NCI-H128 (cell line): ENCODE measurements around the gene POLL.
A peak's percentile ranks its signal among the peaks of the same experiment; 100 is the strongest.

Experiments
- DNase-seq: peaks from one replicate; lab custom pipeline; 2025; ENCODE audit not compliant: unreplicated experiment; lab: John Stamatoyannopoulos, UW

The POLL gene

DNA sequence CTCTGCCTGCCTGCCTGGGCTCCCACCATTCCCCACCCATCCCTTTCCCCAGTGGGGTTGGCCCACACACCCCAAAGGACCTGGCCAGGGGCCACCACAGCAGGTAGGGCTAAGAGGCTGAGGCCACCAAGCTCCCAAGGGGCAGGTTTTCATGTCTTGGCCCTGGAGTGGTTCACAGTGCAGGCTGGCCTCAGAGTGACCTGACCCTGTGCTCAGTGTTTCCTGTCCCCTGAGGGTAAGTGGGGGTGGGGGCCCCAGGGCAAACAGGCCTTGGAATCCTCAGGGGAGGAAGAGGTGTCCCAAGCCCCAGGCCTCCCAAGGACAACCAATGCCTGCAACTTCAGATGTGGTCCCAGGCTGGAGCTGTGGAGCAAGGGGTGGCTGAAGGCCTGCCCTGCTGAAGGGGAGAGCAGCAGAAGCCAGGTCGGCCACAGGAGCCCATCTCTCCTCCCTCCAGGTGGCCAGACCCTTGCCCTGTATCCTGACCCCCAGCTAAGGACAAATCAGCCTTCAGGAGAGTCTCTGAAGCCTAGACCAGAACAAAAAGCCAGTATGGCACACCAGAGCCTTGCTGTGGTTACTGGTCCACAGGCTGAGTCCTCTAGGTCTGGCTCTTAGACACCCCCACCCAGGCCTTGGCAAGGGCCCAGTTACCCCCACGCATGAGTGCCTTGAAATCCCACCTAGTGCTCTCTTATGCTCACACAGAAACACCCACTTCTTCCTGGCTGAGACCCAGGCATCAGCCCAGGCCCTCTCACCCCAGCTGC lies 27.6 kb downstream of the POLL start:
- DNase-seq, result no peak

DNA sequence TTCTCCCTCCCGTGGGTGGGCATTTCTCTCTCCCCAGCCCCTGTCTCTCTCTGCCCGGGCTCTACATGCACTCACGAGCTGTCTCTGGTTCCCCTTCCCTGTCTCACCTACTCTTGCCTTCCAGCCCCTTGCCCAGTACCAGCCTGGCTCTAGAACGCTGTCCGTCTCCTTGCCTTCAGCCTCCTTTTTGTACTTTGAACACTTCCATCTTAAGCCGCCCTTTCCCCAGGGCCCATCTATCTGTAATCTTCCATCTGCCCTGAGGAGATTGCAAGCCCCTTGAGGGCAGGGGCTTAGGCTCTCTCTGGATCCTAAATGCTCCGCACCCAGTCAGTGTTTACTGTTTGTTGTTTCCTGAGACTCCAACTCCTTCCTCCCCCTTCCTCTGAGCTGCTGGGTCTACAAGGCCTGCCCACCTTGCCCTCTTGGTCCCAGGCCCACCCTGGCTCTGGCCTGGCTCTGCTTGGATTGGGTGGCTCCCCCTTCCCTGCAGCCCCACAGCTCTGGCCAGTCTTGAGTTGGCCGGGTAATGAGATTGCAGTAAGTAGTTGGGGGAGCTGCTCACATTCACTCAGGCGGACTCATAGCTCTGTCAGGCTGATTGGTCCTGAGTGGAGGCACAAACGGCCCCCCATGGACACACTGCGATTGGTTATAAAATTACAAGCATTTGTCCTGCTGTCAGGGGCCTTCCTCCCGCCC lies 28.3 kb downstream of the POLL start:
- no peak for DNase-seq

DNA sequence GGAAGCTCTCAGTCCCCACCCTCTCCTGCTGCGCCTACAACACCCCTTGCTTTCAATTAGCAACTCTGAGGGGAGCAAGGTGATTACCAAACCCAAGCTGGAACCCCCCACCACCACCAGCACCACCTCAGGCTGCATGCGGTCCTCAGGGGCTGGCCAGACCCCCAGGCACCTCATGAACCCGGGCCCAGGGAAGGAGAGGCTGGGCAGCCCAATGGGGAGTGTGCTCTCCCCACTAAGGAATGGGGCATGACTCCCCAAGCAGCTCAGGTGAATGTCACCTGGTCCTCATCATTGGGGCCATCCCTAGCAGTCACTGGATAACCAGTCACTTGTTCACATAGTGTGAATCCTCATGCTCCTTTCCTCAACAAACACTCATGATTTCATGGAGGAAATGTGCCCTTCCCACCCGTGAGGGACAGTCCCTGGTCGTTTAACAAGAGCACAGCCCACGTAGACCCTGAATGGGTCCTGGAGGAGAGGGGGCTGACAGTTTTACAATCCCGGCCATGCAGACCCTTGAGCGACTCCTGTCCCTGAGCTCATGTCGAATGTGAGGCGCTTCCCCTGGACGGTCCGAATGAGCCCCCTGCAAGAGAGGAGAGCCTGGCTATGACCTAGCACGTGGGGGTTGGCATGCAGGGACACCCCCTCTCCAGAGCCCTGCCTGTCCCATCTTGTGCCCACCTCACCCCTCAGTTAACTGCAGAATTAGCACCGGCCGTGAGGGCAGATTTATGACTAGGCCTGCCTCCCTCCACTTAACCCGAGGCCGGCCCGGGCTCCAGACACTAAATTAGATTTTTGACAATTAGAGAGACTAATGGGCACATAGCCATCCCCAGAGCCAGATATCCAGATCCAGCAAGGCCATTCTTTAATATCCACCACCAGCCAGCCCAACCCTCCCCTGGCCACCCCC lies 29.1 kb downstream of the POLL start:
- DNase-seq, result no peak

DNA sequence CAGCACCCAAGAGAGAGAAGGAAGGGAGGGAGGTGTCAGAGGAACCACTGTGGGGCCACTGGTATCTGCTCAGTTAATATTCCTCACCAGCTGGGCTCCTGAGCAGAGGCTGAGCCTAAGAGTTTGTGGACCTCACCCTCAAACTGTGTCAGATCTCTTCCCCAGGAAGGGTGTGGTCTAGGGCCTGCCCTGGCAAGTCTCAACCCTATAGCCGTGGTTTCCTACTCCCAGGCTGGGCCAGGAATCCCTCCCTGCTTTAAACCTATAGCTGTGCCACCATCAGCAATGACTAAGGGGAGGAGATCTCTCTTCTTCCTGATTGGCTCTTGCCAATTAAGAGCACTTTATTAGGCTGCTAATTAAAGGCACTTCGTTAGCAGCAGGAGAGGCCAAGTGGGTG lies 29.9 kb downstream of the POLL start:
- no peak for DNase-seq

DNA sequence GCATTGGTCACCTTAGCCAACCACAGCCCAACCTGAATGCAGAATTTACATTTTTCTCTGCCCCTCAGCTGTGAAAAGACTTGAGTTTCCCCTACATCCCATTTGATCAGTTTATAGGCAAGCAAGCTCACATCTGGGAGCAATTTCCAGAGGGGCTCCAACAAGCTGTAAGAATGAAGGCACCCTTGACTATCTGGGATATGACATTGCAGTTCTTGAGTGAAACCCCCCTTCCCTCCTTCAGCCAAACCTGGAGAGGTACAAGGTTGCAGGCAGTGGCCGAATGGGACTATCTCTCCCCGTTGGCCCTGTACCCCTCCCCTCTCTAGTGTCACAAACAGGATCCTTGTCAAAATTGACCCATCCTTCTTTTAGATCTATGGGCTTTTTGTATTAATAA lies 30.5 kb downstream of the POLL start:
- DNase-seq, result no peak

DNA sequence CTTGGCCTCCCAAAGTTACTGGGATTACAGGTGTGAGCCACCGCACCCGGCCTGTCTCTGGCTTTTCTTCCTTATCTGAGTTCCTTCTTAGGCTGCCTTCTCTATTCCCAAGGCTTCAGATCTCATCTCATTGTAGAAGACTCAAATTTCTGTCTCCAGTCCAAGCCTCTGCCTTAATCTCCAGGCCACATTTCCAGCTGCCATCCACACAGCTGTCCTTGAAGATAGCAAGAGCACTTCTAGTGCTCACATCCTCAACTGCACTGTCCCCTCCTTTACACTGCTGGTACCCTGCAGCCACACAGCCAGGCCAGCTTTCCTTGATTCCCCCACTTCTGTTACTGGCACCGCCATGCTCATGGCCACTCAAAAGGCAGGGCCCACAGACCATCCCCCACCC lies 35.6 kb downstream of the POLL start:
- DNase-seq, result no peak

DNA sequence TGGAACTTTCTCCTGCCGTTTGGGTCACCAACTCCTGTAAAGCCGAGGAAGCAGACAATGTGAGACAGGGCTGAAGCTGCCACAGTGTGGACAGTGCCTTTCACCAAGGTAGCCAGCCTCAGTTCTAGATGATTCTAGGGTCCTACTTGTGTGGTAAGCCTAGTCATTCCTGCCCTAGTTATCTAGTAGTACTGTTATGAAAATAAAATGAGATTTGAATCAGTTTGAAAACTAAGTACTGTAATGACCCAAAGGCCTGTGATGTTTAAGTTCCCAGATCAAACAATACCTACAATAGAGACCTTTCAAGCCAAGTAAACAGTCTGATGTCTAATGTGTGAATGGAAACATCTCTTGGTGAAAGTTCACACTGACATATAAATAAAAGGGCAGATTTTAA lies 37.1 kb downstream of the POLL start:
- DNase-seq, result no peak

DNA sequence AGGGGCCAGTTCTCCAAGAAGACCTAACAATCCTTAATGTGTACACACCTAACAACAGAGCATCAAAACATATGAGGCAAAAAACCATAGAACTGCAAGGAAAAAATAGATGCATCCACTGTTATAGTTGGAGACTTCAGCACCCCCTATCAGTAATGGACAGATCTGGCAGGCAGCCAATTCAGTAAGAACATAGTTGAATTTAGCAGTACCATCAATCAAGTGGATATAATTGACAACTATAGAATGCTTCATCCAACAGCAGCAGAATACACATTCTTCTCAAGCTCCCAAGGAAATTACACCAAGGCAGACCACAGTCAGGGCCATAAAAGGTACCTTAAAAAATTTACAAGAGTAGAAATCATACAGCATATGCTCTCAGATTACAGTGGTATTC lies 42.2 kb downstream of the POLL start:
- DNase-seq, result peak; percentile 26

DNA sequence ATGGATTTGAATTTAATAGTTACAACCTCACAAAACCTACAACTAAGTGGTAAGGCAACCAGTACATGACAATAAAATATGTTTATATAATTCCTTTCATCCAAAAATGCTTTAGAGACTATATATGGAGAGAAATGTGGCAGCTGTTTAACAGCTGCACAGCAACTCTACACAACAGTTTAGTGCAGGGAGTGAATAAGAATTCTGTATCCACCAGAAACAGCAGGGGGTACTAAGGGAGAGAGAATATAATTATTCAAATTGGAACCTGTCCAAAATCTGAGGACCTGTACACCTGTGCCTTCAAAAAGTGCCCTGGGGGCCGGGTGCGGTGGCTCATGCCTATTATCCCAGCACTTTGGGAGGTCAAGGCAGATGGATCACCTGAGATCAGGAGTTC lies 49.6 kb downstream of the POLL start:
- no peak for DNase-seq

DNA sequence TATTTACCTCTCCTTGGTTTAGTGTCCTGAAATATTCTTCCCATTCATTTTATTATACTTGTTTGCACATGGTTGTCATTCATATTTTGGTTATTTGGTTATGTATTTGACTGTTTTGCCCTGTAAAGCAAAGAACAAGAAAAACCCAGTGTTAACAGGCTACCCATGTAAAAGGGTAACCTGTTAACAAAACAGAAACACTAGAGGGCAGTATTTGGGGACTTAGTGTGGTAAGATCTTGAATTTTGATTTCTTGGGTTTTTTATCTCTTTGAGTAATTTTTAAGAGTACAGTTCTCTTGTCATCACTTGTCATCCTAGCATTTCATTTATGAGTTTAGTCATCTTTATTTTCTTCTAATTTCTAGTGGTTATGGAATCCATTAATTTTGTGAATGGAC lies 51.3 kb downstream of the POLL start:
- no peak for DNase-seq

DNA sequence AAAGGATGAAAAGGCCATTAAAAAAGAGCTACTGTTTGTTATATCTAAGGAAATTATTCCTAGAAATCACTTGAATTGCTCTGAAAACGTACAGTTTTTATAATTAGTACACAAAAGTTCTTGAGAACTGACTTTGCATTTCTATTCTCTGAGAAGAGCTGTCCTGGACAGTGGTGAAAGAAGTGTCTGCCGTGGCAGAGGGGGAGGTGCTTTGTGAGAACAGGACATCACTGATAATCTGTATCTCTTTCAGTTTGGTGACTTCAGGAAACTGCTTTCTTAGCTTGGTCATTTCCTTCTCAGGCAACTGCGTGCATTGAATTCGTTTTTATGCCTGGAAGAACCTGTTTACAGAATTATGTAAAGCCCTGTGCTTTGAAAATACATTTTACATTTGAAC lies 52.1 kb downstream of the POLL start:
- no peak for DNase-seq

DNA sequence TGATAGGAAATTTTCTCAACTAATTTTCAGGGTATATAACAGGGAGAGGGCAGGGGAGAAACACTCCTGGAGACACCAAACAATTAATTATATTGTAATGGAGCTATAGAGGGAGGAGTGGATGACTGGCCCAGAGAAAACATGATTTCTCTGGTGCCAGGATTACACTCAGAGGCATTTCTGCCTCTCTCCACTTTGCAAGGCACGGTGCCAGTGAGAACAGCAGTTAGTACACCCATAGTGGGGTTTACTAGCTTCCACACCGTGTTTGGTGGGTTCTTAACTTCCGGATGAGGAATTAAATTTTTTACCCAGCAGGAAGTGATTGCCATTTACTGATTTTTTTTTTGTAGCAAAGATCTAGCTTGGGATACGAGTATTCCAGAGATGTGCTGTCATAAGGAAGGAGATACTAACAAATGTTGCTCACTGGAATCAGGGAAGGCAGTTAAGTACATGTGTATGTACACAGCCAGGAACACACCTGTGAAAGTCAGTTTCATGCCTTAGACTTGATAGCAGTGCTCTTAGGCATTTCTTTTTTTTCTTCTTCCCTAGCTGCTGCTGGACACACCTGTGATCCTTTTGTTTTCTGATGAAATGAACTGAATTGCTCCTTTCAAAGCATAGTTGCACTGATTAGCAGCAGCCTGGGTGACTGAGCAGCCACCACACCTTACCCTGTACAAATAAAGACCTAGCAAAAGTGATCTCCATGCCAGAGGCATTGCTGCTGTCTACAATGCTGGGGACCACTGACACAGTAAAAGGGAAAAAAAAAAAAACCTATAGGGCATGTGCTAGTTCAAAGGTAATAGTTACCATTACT lies 58.1 kb downstream of the POLL start:
- no peak for DNase-seq

DNA sequence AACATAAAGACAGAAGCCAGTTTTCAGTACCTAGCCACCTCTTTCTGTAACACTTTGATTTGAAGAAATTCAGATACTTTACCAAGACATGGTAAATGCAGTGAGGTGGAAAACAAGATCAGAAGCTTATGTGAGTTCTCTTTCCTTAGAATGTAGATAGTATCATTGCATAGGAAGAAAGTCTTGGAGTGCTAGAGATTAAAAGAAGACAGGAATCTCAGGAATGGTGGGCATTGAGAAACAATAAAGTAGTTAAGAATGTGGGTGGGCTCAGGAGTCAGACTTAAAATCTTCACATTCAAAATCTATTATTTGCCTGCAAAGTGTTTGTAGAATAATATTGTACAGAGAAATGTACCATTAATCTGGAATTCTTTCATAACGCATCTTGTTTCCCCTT lies 58.9 kb downstream of the POLL start:
- no peak for DNase-seq
